GM18870 (cell line): Measurements from ENCODE around the gene LRRC34.

Experiments
- ATAC-seq: cut with Tn5 transposase; IDR thresholded peaks from one replicate; pipeline ENCODE4 v1.9.1; 2021; ENCODE audit warnings: moderate library complexity; ENCODE audit not compliant: unreplicated experiment

Gene LRRC34, protein sequence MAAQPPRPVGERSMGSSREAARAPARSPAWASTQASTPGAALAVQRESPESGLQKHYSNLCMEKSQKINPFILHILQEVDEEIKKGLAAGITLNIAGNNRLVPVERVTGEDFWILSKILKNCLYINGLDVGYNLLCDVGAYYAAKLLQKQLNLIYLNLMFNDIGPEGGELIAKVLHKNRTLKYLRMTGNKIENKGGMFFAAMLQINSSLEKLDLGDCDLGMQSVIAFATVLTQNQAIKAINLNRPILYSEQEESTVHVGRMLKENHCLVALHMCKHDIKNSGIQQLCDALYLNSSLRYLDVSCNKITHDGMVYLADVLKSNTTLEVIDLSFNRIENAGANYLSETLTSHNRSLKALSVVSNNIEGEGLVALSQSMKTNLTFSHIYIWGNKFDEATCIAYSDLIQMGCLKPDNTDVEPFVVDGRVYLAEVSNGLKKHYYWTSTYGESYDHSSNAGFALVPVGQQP

DNA sequence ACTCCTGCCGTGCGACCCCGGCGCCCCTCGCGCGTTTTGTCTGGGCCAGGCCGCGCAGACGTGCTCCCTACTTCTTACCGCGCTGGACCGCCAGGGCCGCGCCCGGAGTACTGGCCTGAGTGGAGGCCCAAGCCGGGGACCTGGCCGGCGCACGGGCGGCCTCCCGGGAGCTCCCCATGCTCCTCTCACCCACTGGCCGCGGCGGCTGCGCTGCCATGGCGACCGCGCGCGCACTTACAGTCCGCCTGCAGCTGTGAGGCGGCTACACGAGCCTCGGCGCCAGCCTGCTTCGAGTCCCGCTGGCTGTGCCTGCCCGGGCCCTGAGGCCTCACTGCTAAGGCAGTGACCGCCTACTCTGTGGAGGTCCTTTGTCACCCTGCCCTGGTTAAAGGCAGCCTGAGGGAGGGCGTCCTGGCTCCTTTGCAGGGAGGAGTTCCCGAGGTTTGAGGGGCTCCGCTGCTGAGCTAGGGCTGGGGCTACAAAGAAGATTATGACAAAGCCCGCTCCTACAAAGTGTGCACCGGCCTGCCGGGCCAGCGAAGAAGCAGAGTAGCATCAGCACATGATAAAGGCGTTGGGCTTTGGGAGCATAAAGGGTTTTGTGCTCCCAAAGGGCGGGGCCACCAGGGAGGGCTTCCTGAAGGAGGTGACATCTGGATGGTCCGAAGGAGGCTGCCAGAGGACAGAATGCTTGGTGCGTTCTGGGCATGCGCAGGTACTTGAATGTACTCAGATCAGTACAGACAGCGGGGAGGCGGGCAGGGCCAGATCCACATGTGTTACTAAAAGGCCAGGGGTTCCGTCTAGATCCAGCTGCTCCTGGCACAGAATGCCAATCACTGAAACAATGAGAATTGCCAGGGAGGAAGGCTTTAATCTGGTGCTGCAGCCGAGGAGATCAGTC lies at the start of gene LRRC34, which contains the start of gene LRRIQ4:
Gene LRRC34, minus strand, starts transcription at position 573 of the 904 bp plus-strand sequence. Its CDS starts 356 bp downstream, at position 217.
Gene LRRIQ4, plus strand, starts transcription at position 539 of the 904 bp plus-strand sequence. CDS start 9,052 bp downstream, outside the sequence.
- peak; percentile 43 for ATAC-seq

DNA sequence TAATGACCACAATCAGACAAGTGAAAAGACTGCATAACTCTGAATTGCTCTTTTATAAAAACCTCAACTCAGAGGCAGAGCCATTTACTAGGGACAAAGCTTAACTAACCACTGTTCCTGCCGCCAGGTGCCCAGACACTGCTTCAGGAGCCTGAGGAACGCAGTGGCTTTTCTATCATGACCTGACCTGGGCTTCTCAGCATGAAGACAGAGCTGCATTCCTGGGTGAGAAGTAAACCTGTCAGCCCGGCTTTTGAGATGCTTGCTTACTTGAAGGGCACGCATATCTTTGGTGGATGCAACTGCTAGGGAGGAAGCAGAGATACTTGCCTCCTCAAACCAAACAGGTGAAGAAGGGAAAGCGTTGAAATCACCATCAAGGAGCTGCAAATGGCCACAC lies 49.2 kb upstream of the LRRC34 start:
- ATAC-seq, result no peak

DNA sequence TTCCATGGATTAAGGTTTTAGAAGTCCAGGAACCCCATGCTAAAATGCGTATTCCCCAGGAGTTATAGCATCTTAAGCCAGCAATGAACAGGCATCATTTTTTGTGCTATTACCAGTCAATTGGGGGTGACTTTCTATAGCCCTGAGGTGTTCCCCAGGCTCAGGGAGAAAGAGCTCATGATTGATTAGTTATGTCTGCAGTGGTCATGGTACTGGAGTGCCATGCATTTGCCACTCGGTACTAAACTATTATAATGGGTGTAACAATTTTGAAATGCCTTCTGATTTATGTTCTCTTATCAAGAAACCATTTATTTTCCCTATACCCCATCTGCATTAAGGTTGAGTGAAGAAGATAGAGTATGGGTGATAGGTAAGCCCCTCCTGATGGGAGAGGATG lies 45.1 kb upstream of the LRRC34 start:
- ATAC-seq, result no peak

DNA sequence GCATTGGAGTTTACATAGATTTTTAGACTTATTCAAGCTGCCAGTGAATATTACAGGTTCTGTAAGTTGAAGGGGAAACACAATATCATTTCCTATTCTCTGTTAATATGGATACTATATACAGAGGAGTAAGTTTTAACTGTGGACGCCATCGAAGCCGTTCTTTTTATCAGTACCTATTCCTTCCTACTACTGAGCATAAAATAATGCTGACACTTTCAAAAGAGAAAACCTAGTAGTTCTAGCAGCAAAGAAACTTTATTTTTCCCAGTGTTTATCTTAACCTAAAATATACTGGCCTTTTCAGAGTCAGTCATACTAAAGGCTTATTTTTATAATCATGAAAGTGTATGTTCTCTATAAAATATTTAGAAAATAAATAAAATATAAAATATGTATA lies 42.8 kb upstream of the LRRC34 start:
- ATAC-seq, result no peak

DNA sequence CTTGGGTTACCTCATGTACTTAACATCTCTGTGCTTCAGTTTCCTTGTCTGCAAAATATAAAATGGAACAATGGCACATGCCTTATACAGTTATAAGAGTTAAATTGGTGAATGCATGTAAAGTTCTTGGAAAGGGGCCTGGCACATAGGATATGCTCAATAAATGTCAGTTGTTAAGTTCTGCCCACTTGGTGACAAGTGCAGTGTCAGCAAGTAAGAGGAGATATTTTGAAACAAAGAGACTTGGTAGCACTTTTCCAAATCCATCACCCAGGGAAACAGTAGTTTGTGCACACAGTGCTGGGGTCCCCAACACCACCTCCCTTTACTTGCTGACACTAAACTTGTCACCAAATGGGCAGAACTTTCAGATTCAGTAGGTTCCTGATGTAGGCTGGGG lies 37.9 kb upstream of the LRRC34 start:
- no peak for ATAC-seq

DNA sequence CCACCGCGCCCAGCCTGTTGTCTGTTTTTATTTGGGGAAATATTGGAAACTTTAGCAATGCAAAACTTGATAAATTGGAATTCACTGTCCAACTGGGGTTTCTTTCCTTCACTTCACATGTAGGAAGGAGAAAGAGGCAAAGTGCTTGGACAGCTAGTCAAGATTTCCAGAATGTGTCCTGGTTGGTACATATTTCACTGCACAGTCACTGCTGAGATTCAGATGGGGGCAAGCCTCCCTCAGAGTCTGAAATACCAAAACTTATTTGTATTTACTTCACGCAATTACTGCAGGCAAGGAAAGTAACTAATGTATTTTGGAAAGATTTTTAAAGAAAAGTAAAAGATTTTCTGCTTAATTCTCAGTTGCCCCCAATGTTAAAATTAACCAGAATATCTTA lies 36.0 kb upstream of the LRRC34 start:
- no peak for ATAC-seq

DNA sequence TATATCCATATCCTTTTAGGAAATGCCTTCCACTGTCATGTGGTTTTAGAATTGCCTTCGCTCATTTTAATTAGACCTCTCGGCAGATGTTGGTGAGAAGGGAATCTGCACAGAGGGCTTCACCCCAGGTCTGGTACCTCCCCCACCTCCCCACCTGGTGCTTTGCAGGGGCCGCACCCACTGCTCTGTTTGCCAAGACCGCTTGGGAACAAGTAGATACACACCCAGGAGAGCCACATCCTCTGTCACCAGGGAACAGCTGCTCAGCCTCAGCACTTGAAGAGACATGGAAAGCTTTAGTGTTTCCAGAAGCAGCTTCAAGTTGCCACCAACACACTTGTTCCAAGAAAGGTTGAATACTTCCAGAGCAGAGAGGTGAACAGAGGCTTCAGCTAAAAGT lies 35.2 kb upstream of the LRRC34 start:
- no peak for ATAC-seq

DNA sequence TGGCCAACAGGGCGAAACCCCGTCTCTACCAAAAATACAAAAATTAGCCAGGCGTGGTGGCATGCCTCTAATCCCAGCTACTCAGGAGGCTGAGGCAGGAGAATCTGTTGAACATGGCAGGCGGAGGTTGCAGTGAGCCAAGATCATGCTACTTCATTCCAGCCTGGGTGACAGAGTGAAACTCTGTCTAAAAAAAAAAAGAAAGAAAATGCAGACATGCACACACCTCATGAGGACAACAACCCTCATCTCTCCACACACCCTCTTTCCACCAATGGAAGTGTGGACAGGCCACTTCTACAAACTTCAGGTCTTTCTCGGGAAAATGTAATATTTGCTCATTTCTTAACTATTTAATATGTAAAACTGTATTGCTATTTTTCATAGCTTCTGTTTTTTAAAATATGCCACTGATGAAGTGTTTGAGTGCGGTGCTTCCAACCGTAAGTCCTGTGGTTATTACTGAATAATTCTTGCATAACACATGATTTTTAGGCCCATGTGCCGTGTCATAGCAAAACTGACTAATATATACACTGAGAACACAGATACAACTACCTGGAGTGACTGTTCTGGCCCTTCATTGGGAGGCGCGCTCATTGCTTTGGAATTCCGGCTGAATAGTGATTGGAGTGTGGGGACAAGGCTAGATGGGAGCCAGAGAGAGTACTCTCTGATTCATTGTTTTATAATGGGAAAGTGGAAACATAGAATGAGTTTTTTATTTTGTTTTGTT lies 33.9 kb upstream of the LRRC34 start:
- ATAC-seq, result peak; percentile 95

DNA sequence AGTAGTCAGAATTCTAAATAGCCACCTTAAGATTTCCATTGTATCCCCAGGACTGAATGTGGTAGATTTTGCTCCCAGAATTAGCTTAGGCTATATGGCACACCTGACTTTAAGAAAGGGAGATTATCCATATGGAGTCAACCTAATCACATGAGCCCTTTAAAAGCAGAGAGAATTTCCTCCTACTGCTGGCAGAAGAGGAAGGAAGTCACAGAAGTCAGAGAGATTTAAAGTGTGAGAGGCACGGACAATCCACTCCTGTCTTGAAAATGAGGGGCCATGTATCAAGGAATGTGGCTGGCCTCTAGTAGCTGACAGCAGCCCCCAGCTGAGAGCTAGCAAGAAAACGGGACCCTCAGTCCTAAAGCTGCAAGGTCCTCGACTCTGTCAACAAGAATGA lies 30.3 kb upstream of the LRRC34 start:
- ATAC-seq, result no peak

DNA sequence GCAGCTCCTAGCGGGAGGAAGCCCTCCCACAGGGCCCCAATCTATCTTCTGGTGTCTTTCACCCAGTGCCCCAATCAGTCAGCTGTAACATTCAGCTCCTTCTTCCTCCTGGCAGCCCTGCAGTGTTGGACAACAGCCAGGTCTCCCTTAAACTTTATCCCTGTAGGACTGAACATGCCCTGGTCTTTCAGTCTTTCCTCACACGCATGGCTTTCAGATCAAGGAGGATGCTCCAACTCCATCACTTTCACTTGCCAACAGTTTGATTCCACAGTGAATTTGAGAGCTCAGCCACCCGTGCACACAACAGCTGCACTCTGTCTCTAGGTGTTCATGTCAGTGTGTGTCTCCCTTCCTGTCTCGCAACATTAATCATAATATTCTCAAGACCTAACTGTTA lies 28.5 kb upstream of the LRRC34 start:
- ATAC-seq, result peak; percentile 64

DNA sequence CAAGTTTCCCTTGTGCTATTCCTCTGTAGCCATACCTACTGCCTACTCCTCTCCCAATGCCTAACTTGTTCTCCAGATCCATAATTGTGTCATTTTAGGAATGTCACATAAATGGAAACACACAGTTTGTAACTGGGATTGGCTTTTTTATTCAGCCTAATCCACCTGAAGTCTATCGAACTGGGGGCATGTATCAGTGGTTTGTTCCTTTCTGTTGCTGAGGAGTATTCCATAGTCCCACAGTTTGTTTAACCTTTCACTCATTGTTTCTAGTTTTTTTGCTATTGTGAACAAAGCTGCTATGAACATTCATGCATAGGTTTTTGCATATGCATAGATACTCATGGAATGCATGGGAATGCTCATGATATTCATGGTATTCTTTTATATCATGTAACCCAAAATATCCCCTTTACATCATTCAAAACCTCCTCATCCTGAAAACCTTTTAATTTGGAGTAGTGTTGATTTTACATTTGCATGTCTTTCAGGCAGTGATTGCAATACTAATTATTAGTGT lies 25.9 kb upstream of the LRRC34 start:
- no peak for ATAC-seq

DNA sequence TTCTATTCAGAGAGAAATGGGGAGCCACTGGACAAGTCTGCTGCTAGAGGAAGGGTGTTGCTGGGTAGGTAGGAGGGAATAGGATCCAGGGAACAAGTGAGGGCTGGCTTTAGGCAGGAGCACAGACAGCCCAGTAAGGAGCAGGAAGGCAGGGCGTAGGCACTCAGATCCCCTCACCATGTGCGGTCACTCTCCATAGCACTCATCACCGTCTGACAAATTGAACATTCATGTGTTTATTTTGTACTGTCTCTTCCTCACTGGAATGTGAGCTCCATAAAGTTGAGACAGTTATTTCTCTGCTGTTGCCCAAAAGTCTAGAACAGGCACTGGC lies 24.2 kb upstream of the LRRC34 start:
- no peak for ATAC-seq

DNA sequence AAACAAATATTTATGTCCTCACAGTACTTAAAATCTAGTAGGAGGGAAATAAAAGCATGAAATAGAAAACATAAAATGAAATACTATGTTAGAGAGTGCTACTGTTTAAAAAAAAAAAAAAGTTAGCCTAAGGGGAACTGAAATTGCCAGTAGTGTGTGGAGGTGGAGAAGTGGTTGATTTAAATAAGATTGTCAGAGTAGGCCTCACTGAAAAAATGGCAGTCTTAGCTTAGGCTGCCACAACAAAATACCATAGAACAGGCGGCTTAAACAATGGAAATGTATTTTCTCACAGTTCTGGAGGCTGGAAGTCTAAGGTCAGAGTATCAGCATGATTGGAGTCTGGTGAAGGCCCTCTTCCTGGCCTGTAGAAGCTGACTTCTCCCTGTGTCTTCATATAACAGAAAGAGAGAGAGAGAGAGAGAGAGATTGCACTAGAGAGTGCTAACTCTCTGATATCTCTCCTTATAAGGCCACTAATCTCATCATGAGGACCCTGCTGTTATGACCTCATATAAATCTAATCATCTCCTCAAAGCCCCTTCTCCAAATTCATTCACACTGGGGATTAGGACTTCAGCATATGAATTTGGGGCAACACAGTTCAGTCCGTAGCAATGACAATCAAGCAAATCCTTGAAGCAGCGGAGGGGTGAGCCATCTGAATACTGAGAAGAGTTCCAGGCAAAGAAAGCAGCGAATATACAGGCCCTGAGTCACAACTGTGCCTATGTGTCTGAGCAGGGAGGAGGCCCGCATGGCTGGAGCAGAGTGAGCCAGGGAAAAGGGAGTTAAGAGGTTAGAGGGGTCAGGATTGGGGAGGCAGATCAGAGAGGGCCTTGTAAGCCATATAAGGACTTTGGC lies 23.6 kb upstream of the LRRC34 start:
- ATAC-seq, result peak; percentile 68

DNA sequence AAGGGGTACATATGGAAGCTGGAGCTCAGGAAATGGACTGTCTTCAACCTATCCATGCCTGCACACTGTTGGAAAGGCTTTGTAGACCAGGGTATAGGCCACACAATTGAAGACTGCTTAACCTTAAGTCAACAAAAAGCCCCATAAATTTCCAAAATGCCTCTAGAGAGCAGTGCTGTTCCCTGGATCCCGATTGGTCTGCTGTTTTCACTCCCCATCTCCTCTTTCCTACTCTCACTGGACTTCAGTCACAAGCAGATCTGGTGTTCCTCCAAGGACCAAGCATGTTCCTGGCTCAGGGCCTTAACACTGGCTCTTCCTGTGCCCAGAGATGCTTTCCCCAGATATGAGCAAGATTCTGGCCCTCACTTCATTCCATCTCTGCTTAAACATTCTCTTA lies 22.8 kb upstream of the LRRC34 start:
- no peak for ATAC-seq

DNA sequence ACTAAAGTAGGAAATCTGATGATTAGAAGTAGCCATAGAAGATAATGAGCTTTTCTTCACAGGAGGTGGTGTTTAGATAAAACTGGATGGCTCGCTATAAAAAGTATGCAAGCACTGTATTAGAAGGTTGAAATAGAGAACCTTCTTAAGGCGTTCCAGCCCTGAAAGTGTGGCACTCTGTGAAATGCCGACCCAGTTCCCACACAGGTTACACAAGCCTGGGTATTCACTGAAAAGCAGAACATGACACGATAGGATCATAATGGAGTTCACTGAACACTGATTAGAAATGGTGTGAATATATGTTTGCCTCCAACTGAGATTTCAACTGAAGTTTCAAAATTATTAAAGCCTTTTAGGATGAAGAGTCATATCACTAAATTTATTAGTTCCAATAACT lies 15.0 kb upstream of the LRRC34 start:
- ATAC-seq, result no peak

DNA sequence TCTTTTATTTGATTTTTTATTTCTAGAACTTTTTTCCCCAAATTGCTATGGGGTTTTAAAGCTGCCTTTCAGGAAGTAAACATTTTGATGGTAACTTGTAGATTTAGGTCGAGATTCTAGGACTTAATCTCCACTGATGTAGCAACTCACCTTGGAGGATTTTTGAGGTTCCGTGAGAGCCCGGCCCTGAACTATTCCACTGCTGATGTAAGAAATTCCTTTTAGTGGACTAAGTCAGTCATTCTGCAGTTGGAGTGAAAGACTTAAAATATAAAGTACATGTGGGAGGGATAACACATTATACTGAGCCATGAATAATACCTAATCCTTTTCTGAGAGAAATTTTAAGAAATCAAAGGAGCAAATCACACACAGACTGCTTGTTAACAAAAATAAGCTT lies 12.6 kb upstream of the LRRC34 start:
- ATAC-seq, result no peak

DNA sequence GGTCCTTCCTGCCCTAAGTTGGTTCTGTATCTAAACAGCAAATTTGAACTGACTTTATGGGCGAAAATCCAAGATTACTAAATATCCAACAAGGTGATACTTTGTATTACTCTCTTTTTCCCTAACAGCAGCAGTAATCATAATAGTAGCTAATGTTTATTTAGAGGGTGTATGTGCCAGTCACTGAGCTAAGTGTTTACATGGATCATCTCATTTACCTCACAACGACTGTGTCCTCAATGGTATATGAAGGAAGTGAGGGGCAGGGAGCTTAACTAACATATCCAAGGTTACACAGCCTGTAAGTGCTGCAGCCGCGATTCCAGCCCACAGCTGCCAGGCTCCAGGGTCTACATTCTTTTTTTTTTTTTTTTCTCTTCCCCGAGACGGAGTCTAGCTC lies 10.3 kb upstream of the LRRC34 start:
- ATAC-seq, result no peak

DNA sequence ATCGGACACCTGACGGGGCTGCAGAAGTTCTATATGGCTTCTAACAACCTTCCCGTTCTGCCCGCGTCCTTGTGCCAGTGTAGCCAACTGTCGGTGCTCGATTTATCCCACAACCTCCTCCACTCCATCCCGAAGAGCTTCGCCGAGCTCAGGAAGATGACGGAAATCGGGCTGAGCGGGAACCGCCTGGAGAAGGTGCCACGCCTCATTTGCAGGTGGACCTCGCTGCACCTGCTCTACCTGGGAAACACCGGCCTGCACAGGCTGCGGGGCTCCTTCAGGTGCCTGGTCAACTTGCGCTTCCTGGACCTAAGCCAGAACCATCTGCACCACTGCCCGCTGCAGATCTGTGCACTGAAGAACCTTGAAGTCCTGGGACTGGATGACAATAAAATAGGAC lies 9.8 kb upstream of the LRRC34 start:
- no peak for ATAC-seq

DNA sequence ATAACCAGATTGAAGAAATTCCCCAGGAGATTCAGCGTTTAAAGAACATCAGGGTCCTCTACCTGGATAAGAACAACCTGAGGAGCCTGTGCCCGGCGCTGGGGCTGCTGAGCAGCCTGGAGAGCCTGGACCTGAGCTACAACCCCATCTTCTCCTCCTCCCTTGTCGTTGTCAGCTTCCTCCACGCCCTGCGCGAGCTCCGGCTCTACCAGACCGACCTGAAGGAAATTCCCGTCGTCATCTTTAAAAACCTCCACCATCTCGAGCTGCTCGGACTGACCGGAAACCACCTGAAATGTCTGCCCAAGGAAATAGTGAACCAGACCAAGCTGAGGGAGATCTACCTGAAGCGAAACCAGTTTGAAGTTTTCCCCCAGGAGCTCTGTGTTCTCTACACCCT lies 9.4 kb upstream of the LRRC34 start:
- no peak for ATAC-seq

DNA sequence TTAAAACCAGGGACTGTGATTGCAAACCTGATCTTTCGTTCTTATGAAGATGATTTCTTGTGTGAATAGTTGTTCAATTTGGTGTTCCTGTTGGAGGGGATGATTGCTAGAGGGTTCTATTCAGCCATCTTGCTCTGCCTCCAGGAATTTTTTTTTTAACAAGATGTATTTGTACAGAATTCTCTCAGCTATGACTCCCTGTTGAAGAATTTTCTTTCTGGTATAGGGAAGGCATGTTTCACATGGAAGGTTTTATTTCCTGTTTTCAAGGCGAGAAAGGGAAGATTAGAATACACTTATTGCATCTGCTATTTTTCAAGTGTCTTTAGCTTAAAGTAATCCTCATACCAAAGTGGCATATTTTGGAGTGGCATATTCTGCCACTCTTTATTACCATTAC lies 5.6 kb upstream of the LRRC34 start:
- ATAC-seq, result no peak
